HG03432 (cell line): ENCODE data around the gene SYT2.

Experiments
- ATAC-seq: cut with Tn5 transposase; IDR thresholded peaks from one replicate; pipeline ENCODE4 v1.9.1; 2021; ENCODE audit warnings: mild to moderate bottlenecking, moderate library complexity; ENCODE audit not compliant: unreplicated experiment

SYT2 gene

GRCh38 chr1:202706851-202707250 lies 3.4 kb downstream of the SYT2 start:
- no peak for ATAC-seq

DNA sequence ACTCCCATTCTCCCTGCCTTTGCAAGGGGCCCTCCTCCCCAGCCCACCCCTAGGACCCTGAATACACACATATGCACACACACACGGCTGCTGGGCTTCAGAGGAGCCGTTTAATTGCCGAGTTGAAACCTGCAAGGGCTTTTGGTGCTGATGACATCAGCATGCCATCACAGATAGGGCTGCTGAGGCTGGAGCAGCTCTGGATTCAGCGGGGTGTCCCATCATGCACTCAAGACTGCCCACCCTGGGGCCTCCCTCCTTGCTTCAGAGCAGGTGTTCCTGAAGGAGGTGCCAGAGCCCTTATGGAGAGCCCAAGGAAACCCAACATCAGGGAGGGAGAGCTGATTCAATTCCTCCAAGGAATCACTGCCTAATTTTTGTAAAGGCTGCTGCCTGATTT lies 5.7 kb downstream of the SYT2 start:
- no peak for ATAC-seq

DNA sequence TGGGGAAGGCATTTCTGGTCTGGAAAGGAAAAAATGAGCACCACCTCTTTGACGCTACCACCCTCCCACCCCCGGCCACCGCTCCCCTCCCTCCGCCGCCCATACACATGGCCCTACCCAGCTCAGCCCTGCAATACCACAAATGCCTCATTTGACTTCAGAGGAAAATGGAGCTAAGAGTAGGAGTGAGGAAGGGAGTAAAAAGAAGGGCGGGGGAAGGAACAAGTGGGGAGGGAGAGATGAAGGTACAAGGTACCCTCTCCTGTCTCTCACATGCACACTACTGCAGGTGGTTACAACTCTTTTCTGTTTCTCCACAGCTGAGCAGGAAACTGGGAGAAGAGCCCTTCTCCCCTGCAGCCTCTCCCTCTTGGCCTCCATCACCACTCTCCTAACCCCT lies 7.1 kb downstream of the SYT2 start:
- no peak for ATAC-seq

- no peak for ATAC-seq
Observed at GRCh38 chr1:202702088-202702487, 8.2 kb downstream of the SYT2 start.

DNA sequence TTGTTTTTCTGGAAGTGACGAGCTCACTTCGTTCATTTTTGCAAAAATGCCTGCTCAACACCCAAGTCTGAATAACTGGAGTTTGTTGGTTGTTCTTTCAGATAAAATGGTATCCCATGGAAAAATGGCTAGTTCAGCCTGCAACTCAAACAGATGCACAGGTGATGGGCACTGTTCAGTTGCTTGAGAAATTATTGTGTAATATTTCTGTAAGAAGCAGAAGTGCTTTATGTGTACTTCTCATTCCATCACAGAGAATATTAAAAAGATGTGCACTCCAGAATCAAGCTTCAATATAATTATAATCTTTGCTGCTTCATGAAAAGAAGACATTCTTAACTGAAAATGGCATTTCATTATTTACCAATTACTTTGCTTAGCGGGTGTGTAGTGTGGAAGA lies 9.1 kb downstream of the SYT2 start:
- ATAC-seq: no peak

GRCh38 chr1:202700061-202700460 lies 10.2 kb downstream of the SYT2 start:
- ATAC-seq: no peak

DNA sequence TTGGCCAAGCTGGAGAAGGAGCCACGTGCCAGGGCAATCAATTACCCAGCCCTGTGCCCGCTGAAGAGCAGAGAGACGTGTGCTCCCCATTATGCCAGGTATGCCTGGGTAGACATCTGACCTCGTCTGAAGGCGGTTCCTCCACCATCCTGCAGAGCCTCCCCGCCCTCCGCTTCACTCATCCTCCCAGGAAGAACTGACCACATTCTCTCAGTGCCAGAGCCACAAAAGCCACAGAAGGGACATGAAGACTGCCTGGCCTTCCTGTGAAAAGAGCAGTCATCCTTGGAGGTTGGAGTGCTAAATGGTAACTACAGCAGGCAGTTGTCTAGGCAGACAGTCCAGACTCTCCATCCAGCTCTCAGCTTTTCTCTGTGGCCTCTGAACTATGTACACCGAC lies 12.0 kb downstream of the SYT2 start:
- no peak for ATAC-seq

DNA sequence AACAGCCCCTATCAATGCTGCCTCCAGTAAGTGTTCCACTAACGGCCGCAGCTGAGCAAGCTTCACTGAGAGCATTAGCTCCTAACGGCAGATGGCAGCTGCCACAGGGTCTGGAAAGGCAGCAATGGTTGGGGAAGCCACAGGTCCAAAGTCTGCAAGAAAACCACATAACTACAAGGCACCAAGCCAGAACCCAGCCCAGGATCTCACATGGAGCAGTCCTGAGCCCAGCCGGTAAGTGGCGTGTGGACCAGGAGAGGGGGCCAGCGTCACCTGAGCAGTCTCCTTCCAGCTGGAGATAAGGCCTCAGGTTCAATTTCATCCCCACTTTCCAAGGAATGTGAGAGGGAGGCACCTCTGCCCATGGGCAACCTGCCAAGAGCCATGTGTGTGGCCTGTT lies 13.2 kb downstream of the SYT2 start:
- ATAC-seq: no peak

DNA sequence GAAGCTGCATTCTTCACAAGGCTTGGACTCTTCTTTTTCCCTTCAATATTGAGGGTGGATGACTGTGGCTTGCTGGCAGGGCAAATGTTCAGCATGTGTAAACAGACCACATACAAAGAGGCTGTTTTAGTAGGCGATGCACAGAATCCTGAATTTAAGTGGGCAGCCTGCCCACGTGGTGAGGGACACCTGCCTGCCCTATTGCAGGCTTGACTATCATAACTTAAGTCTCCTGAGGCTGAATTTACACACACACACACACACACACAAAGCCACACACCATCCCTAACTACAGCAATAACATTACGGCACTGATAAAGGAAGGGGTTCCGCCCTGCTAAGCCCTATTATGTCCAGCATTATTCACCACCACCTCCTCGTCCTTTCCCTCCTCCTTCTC lies 15.9 kb downstream of the SYT2 start:
- ATAC-seq: no peak

DNA sequence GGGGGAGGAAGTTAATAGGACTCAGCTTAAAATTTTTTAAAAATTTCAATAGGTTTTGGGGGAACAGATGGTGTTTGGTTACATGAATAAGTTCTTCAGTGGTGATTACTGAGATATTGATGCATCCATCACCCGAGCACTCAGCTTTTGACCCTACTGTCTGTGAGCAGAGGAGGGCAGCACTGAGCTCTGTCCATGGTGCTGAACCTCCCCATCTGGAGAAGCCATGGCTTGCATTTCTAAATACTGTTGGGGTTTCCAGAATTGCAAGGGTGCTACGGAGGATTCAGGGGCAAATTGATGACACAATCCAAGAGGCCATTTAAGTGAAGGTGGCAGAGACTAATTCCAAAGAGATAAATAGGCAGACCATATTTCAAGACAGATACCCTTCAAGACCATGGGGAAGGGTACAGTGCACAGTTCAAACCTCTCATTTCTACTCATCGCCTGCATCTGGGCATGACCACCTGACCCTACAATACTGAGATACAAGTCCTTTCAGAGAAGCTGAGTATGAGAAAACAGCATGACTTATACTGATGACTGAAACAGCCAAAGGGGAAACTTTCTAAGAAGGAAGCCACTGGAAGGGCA lies 17.2 kb downstream of the SYT2 start:
- no peak for ATAC-seq

GRCh38 chr1:202691816-202692215 lies 18.4 kb downstream of the SYT2 start:
- no peak for ATAC-seq

DNA sequence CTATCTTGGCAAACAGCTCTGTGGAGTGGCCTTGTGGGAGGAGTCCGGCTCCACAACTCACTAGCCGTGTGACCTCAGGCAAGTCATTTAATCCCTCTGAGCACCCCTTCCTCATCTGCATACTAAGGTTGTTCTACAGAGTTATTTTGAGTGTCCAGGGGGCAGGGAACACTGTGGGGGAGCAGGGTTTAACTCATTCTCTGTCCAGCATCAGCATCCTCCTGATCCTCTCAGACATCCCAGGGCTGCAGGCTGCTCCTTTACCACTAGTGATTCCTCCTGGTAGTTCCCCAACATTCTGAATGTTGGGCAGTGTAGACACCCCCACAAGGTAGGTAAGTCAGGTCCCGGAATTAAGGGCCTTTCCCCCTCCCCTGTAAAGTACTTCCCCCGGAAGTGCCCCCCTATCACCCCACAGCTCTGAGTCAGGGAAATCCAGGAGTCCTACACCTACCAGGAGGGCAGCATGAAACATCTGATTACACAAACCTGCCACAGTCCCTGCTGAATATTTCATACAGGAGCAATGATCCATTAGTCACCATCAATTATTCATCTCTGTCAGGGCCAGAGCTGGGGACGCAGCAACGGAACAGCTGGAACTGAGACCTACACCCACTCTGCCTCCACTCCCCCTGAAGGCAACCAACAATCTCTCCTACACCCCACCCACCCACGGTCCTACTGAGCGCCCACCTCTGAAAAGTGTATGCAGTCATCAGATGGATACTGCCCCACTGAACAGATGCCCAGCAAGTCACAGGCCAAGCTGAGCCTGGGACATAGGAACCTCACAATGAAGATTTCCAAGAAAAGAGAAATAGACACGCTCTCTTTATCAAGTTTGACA lies 20.5 kb downstream of the SYT2 start:
- ATAC-seq: no peak

DNA sequence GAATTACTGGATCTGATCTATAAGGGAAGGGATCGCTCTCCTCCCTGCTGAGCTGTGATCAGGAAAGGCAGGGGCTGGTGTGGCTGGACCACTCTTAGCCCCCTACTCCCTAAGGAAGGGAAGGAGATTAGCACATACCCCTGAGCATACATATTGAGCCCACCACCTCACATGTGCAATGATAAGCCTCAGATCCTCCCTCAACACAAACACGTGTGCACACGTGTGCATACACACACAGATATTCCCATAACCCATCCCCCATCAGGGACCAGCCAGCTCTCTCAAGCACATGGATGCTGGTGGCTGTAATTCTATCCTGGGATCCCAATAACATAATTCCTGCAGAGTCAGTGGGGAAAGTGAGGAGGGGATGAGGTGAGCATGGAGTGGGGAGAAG lies 21.2 kb downstream of the SYT2 start:
- ATAC-seq: no peak

GRCh38 chr1:202688401-202688800 lies 21.9 kb downstream of the SYT2 start:
- ATAC-seq: no peak

DNA sequence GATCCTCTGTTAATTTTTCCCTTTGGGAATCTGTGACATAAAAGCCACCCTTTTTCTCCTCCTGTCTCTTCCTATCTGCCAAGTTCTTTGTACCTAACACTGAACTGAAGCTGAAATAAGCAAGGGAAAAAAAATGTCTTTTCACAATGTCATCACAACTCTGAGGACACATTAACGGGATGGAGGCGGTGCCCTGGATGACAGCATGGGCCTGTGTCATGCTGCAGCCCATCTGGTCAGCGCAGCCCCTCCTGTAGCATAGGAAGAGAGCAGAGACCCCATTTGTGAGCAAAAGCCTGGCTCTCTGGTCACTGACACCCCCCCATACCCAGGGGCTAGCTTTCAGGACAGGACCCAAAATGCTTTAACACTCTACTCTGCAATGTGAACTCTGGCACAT lies 22.5 kb downstream of the SYT2 start:
- no peak for ATAC-seq

DNA sequence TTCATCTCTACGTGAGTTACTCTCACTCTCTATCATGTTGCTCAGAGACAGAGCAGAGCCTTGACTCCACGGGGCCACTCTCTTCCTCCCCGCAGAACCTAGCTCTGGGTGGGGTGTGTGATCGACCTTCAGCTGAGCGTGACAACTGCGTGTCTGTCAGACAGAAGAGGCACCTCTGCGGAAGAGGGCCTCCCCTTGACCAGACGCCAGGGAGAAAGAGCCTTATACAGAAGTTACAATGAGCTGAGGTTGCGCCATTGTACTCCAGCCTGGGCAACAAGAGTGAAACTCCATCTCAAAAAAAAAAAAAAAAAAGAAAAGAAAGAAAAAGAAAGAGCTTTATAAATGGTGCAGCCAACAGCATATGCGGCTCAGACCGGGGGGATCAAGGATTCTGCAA lies 22.9 kb downstream of the SYT2 start:
- ATAC-seq: no peak

GRCh38 chr1:202685641-202686040 lies 24.6 kb downstream of the SYT2 start:
- no peak for ATAC-seq

GRCh38 chr1:202684716-202685115 lies 25.5 kb downstream of the SYT2 start:
- ATAC-seq: no peak

DNA sequence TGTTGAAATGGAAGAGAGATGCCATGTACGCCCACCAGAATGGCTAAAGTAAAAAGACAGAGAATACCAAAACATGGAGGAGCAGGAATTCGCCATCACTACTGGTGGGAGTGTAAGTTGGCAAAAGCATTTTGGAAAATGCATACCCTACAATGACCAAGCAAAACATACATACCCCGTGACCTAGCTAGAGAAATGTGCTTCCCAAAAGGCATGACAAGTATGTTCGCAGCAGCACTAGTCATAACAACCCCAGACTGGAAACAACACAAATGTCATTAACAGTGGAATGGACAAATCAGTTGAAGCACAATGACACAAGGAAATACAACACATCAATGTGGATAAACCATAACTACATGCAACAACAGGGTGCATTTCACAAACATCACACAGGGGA lies 27.2 kb downstream of the SYT2 start:
- no peak for ATAC-seq

DNA sequence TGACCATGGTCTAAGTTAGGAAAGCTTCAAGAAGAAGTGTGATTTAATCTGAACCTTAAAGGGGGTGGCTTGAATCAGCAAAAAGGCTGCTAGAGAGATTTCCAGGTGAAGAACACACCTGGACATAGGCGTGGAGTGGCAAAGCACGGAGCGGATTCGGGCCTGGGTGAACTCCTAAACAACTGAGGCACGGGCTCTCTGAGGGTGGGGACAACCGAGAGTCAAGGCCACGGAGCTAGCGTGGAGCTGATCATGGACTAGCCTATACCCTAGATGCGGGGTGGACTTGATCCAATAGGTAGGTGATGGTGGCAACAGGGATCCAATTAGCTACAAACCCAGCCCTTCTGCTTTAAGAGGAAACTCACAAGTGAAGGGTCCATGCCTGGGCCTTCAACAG lies 27.8 kb downstream of the SYT2 start:
- no peak for ATAC-seq

DNA sequence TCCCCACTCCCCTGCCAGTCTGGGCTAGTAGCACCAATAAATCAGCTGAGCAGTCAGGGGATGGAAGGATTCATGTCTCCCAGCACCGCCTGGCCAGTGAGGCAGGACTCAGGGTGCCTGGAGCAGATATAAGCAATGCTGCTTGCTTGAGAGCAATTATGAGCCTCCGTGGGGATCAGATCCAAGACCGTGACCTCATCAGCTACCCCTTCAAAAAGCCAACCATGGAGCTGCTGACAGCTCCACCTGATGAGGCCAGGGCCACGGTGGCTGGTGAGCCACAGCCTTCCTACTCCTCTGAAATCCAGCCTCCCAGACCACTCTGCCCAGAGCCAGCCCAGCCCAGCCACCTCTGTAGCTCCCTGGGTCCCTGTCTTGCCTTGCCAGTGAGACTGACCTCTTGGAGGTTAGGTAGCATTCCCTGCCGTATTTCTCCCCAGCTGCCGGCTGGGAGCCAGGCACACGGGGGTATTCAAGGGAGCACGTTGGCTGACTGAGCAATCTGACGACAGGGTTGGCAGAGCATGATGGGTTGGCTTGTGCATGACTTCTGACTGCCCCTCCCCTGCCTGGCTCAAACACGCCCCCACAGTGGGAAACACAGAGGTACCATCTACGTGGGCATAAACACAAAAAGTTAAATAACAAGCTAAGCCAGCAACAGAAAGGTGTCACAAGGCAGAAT lies 28.4 kb downstream of the SYT2 start:
- ATAC-seq: no peak
